ENCODE measurements around the gene RASD2. TPM values are rescaled to one million over a fixed set of nuclear protein-coding genes. Genes with fewer than 3 reads are reported as not detected.

Gene RASD2
- total and polyA plus RNA-seq, 2 experiments from 2014 or later, result 0.61 to 1.1 TPM

DNA sequence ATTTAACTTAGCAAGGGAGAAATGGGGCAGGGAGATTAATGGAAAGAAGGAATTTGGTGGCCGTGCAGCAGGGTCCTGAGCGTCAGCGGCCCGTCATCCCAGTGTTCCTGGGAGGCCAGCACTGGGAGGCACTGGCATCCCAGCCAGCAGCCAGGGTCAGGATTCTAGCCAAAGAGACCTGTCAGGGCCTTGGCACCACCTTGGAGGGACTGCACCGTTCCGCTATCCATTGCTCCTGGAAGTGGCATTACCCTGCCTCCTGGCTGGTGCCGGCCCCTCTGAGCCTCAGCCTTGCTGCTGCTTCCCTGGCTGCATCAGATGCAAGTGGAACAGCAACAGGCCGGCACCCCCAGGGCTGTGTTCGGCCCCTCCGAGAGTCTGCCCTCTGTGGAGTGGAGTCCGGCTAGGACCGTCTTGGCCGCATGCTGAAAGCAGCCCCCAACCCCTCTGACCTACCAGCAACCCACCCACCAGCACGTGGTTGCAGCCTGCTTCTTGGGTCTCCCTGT, 30.1 kb downstream of the RASD2 start:
- Histone ChIP-seq H3K27ac (no peak overlapping the region), H3K4me1 (ENCODE audit: low read depth) (peaks cover 7% of the 10 kb centered on the region), H3K9me3 (ENCODE audit: low read depth) (no peaks in the 10 kb centered on the region), H3K27me3 (no peaks in the 10 kb centered on the region), H3K36me3 (no peaks in the 10 kb centered on the region), H3K4me3 (no peak overlapping the region)
- DNase-seq (ENCODE audit: low read depth in 1 of 2, low spot score in 1 of 2), result no peak
- TF ChIP-seq, protein P1, sequence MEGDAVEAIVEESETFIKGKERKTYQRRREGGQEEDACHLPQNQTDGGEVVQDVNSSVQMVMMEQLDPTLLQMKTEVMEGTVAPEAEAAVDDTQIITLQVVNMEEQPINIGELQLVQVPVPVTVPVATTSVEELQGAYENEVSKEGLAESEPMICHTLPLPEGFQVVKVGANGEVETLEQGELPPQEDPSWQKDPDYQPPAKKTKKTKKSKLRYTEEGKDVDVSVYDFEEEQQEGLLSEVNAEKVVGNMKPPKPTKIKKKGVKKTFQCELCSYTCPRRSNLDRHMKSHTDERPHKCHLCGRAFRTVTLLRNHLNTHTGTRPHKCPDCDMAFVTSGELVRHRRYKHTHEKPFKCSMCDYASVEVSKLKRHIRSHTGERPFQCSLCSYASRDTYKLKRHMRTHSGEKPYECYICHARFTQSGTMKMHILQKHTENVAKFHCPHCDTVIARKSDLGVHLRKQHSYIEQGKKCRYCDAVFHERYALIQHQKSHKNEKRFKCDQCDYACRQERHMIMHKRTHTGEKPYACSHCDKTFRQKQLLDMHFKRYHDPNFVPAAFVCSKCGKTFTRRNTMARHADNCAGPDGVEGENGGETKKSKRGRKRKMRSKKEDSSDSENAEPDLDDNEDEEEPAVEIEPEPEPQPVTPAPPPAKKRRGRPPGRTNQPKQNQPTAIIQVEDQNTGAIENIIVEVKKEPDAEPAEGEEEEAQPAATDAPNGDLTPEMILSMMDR (IDR thresholded peaks at IDR 0.05; ENCODE audit: low read depth, low read length), result no peak

DNA sequence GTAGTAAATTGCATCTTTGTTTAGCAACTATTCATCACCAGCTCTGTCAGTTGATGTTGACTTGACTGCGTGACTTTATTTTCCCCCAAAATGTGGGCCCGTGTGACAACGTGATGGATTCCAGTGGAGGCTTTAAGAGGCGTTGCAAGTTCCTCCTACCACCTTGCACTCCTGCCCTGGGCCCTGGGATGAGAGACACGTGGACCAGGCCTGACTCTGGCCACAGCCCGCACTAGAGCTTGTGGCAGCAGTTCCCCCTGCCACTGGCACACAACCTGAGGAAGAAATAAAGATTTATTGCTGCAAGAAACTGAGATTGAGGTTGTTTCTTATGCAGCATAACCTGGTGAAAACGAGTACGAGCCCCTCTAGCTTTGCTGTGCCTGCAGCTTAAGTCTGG, 31.9 kb downstream of the RASD2 start:
- peaks cover 7% of the 10 kb centered on the region for H3K4me1 ChIP-seq (ENCODE audit: low read depth)
- no peak overlapping the region for H3K4me3 ChIP-seq
- TF ChIP-seq, protein P1 (IDR thresholded peaks at IDR 0.05; ENCODE audit: low read depth, low read length), result no peak
- no peak overlapping the region for H3K27ac ChIP-seq
- no peaks in the 10 kb centered on the region for H3K27me3 ChIP-seq
- no peaks in the 10 kb centered on the region for H3K9me3 ChIP-seq (ENCODE audit: low read depth)
- no peak for DNase-seq (ENCODE audit: low read depth in 1 of 2, low spot score in 1 of 2)
- no peaks in the 10 kb centered on the region for H3K36me3 ChIP-seq

DNA sequence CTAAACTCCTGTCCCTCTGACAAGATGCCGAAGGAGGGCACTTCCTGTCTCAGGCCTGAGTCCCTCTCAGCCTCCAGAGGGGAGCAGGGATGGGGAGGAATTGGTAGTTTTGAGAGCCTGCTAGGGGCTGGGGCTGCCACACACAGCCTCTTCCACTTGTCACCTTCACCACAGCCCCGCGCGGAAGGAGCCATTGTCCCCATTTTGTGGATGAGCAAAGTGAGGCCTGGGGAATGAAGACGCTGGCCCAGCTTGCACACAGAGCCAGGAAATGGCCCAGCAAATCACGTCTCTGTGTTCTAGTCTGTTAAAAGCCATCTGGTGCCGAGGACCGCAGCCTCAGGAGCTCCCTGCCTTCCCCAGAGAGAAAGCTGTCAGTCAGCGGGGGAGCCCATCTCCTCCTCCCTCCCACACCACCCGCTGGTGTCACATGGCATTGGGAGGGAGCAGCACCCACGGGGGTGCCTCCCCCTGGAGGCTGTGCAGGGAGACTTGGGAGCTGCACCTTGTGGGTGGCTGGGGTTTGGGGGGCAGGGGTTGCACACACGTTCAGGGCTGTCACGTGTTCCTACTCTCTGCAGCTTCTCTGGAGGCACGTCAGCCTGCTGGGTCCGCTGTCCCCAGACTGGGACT, 34.6 kb downstream of the RASD2 start:
- Histone ChIP-seq H3K36me3 (no peaks in the 10 kb centered on the region), H3K4me1 (ENCODE audit: low read depth) (no peaks in the 10 kb centered on the region), H3K4me3 (no peak overlapping the region), H3K27ac (no peak overlapping the region), H3K27me3 (no peaks in the 10 kb centered on the region), H3K9me3 (ENCODE audit: low read depth) (no peaks in the 10 kb centered on the region)
- TF ChIP-seq, protein P1 (IDR thresholded peaks at IDR 0.05; ENCODE audit: low read depth, low read length), result no peak
- DNase-seq (ENCODE audit: low read depth in 1 of 2, low spot score in 1 of 2), result no peak

DNA sequence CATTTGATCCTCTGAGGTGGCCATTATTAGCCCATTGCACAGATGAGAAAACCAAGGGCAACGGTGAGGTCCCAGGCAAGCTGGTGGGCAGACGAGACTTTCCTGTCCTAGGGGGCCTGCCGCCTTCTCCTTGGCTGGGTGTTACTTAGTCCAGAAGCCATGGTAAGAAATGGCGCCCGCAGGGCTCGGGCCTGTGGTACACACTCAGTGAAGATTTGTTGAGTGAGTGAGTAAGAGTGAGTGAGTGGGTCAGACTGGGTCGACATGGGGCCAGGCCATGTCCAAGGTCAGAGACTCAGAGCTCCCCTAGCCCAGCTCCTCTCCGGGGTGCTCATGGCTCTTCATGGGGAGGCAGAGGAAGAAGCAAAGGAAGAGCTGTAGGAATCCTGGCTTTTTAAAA, 36.0 kb downstream of the RASD2 start:
- Histone ChIP-seq H3K27ac (no peak overlapping the region), H3K4me3 (no peak overlapping the region), H3K9me3 (ENCODE audit: low read depth) (no peaks in the 10 kb centered on the region), H3K27me3 (no peaks in the 10 kb centered on the region), H3K36me3 (no peaks in the 10 kb centered on the region), H3K4me1 (ENCODE audit: low read depth) (no peaks in the 10 kb centered on the region)
- DNase-seq (ENCODE audit: low read depth in 1 of 2, low spot score in 1 of 2), result no peak
- TF ChIP-seq, protein P1 (IDR thresholded peaks at IDR 0.05; ENCODE audit: low read depth, low read length), result no peak

DNA sequence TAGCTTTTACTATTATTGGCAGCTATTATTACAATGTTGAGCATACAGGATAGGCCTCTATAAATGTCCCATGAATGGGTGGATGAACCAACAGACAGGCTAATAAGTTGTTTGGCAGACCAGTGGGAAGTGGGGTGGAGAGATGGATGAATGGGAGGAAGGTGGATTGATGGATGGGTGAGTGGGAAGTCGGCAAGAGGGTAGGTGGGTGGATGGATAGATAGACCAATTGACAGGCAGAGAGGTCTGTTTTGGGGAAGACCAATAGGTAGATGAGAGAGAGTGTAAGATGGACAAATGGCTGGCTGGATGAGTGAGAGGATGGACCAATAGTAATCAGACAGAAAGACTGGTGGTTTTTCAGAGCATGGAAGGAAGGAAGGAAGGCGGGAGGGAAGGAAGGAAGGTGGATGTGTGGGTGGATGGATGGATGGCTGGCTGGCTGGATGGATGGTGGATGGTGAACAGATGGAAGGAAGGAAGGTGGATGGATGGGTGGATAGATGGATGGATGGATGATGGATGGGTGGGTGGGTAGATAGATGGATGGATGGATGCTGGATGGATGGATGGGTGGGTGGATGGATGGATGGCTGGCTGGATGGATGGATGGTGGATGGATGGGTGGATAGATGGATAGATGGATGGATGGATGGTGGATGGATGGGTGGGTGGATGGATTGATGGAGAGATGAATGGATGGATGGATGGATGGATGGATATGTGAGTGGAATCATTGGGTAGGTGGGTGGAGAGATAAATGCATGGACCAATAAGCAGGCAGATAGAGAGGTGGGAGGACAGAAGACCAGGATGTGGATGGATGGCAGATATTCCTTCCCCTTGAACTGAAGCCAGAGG, 37.4 kb downstream of the RASD2 start:
- Histone ChIP-seq H3K27ac (no peak overlapping the region), H3K36me3 (no peaks in the 10 kb centered on the region), H3K4me3 (no peak overlapping the region), H3K4me1 (ENCODE audit: low read depth) (no peaks in the 10 kb centered on the region), H3K9me3 (ENCODE audit: low read depth) (no peaks in the 10 kb centered on the region), H3K27me3 (no peaks in the 10 kb centered on the region)
- TF ChIP-seq, protein P1 (IDR thresholded peaks at IDR 0.05; ENCODE audit: low read depth, low read length), result no peak
- no peak for DNase-seq (ENCODE audit: low read depth in 1 of 2, low spot score in 1 of 2)

All from cardiac muscle cell (in vitro differentiated cells and primary cell).